Breast epithelium (tissue), 4 donors: ENCODE data around the gene WDR86. TPM values are rescaled to one million over a fixed set of nuclear protein-coding genes. Genes with fewer than 3 reads are reported as not detected.
A peak's percentile ranks its signal among the peaks of the same experiment; 100 is the strongest.

ENCODE experiments used
- DNase-seq, 2 donors: peaks; one replicate each; pipeline ENCODE4 v3.0.0-alpha.2; 2019; ENCODE audit warnings: low spot score in 2 of 2
- H3K27ac ChIP-seq, 2 donors: fragments of 200-600 bp; sonication (generic) in 1 of 2; one replicate each; pipeline ENCODE4 v1.5.1; 2016 to 2019; ENCODE audit warnings: mild to moderate bottlenecking in 1 of 2
- H3K27me3 ChIP-seq, 2 donors: fragments of 200-600 bp; sonication (generic) in 1 of 2; one replicate each; pipeline versions ENCODE4 v1.5.1 to v1.6.0; 2017 to 2019; ENCODE audit warnings: control low read depth in 1 of 2, mild to moderate bottlenecking in 1 of 2
- H3K36me3 ChIP-seq: fragments of 200-600 bp; one replicate; pipeline ENCODE4 v1.5.1; 2019
- H3K4me1 ChIP-seq, 2 donors: fragments of 200-600 bp; sonication (generic); one replicate each; pipeline ENCODE4 v1.5.1; 2016 to 2019; ENCODE audit warnings: control low read depth in 1 of 2
- H3K4me3 ChIP-seq, 3 donors: fragments of 200-600 bp; sonication (generic); 1 replicate in 2 of 3; 2 replicates in 1 of 3; pipeline ENCODE4 v1.5.1; 2016 to 2019; ENCODE audit warnings: mild to moderate bottlenecking in 3 of 3, moderate library complexity in 2 of 3
- H3K9me3 ChIP-seq, 2 donors: fragments of 200-600 bp; sonication (generic) in 1 of 2; one replicate each; pipeline ENCODE4 v1.5.1; 2016 to 2019; ENCODE audit warnings: control low read depth in 1 of 2
- POLR2A ChIP-seq: fragments of 450-650 bp; IDR thresholded peaks from one replicate; pipeline ENCODE4 v1.6.1; 2016; ENCODE audit warnings: antibody characterized with exemption, mild to moderate bottlenecking, moderate library complexity
- POLR2AphosphoS5 ChIP-seq, 3 donors: sonication (generic); formaldehyde crosslinking; IDR thresholded peaks; one replicate each; pipeline ENCODE4 v1.6.1; 2017; ENCODE audit warnings: antibody characterized with exemption in 3 of 3
- intact Hi-C: fragments of 100-400 bp; cut with DNase I; formaldehyde crosslinking; loops from one replicate; pipeline ENCODE4 v1.15.1; 2023; ENCODE audit warnings: low total_unique reads
- total RNA-seq, 3 donors: library from RNA; depleted of rRNA; stranded (reverse); fragments of >200 nt; gene quantifications; one replicate each; pipeline ENCODE4 v1.1.0, GENCODE V29; 2016
- TF ChIP-seq, protein P1 (sequence below), 3 donors: fragments of 450-650 bp; IDR thresholded peaks; one replicate each; pipeline ENCODE4 v1.5.1; 2016 to 2017; ENCODE audit warnings: antibody characterized with exemption in 3 of 3, mild to moderate bottlenecking in 3 of 3, moderate library complexity in 3 of 3

The WDR86 gene, protein sequence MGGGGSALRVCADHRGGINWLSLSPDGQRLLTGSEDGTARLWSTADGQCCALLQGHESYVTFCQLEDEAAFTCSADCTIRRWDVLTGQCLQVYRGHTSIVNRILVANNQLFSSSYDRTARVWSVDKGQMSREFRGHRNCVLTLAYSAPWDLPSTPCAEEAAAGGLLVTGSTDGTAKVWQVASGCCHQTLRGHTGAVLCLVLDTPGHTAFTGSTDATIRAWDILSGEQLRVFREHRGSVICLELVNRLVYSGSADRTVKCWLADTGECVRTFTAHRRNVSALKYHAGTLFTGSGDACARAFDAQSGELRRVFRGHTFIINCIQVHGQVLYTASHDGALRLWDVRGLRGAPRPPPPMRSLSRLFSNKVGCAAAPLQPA
- total RNA-seq, result 10 to 100 TPM; 15.5 to 61.5 (median 57.0) TPM

DNA sequence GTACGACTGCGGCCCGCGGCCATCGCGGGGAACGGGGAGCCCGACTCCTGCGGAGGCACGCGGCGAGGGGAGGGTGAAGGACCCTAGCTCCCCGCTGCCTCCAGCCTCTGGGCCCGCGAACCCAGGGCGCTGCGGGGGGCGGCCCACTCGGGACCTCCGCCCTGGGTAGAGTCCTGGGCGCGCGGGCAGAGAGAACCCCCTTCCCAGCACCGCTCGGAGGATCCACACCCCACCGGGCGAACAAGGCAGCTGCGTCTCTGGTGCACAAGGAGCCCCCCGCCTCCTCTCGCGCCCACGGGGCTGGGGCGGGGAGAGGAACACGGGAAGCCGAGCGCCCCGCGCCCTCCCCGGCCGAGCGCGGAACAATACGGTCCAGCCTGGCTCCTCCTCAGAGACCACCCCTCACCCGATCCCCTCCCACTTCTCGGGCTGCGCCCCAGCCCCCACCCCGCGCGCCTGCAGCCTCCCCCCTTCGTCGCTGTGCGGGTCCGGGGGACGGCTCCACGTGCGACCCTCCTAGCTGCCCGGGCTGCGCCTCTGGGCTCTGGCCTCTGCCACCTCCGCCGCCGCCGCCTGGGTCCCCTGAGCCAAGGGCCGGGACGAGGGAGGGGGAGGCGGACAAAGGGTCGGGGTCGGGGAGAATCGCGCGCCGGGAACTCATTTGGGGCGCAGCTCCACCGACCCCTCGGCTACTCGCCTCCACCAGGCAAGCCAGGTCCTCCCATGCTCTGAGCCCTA, at the start of gene WDR86:
WDR86 (minus strand) TSS at position 372 of the 738 bp plus-strand sequence. CDS start 449 bp downstream, outside the sequence.
- Histone ChIP-seq H3K36me3 (no peaks in the 10 kb centered on the region), H3K9me3 (no peaks in the 10 kb centered on the region), H3K4me3 (peak within 1 kb of the TSS; percentile 59 to 95 (median 77)), H3K27ac (peak within 1 kb of the TSS; percentile 91 to 92), H3K4me1 (peaks cover 4 to 7% of the 10 kb centered on the region in 2 donors), H3K27me3 (peaks cover 0 to 17% of the 10 kb centered on the region in 2 donors)
- no peak for DNase-seq
- intact Hi-C loops, result no loop called here
- TF ChIP-seq, protein P1, sequence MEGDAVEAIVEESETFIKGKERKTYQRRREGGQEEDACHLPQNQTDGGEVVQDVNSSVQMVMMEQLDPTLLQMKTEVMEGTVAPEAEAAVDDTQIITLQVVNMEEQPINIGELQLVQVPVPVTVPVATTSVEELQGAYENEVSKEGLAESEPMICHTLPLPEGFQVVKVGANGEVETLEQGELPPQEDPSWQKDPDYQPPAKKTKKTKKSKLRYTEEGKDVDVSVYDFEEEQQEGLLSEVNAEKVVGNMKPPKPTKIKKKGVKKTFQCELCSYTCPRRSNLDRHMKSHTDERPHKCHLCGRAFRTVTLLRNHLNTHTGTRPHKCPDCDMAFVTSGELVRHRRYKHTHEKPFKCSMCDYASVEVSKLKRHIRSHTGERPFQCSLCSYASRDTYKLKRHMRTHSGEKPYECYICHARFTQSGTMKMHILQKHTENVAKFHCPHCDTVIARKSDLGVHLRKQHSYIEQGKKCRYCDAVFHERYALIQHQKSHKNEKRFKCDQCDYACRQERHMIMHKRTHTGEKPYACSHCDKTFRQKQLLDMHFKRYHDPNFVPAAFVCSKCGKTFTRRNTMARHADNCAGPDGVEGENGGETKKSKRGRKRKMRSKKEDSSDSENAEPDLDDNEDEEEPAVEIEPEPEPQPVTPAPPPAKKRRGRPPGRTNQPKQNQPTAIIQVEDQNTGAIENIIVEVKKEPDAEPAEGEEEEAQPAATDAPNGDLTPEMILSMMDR (IDR thresholded peaks at IDR 0.05), result no peak
- TF ChIP-seq POLR2AphosphoS5 (IDR thresholded peaks at IDR 0.05) (no peak), POLR2A (no peak)

DNA sequence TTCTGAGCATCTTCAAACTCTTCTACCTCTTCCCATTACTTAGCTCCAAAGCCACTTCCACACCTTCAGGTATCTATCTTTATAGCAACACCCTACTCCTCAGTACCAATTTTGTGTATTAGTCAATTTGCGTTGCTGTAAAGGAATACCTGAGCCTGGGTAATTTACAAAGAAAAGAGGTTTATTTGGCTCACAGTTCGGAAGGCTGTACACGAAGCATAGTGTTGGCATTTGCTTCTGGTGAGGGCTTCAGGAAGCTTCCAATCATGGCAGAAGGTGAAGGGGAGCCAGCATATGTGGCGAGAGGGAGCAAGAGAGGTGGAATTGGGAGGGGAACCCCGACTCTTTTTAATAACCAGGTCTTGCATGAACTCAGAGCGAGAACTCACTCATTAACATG, 47.7 kb upstream of the WDR86 start:
- Histone ChIP-seq H3K27ac (no peak overlapping the region), H3K27me3 (no peaks in the 10 kb centered on the region), H3K4me1 (peaks cover 0 to 9% of the 10 kb centered on the region in 2 donors), H3K4me3 (no peak overlapping the region), H3K9me3 (peaks cover 0 to 5% of the 10 kb centered on the region in 2 donors), H3K36me3 (no peaks in the 10 kb centered on the region)
- intact Hi-C loops, result loop anchor here (5.0 kb wide), 1 partner anchor 85 kb away; no protein-coding TSS in a partner anchor
- no peak for TF ChIP-seq POLR2A
- TF ChIP-seq POLR2AphosphoS5 (IDR thresholded peaks at IDR 0.05), result no peak
- TF ChIP-seq, protein P1 (IDR thresholded peaks at IDR 0.05), result no peak
- no peak for DNase-seq

DNA sequence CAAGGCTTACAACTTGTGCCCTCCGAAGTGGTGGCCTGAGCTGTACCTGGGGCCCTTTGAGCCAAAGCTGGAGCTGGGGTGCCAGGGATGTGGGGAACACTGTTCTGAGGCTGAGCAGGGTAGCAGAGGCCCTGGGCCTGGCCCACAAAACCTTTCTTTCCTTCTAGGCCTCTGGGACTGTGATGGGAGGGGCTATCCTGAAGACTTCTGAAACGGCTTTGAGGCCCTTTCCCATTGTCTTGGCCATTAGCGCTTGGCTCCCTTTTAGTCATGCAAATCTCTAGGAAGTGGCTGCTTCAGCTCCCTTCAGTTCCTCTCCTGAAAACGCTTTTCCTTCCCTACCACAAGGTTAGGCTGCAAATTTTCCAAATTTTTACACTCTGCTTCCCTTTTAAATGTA, 46.9 kb upstream of the WDR86 start:
- Histone ChIP-seq H3K4me1 (peaks cover 0 to 9% of the 10 kb centered on the region in 2 donors), H3K9me3 (no peaks in the 10 kb centered on the region), H3K4me3 (no peak overlapping the region), H3K27ac (no peak overlapping the region), H3K27me3 (no peaks in the 10 kb centered on the region), H3K36me3 (no peaks in the 10 kb centered on the region)
- intact Hi-C loops, result loop anchor here (5.0 kb wide), 1 partner anchor 84 kb away; no protein-coding TSS in a partner anchor
- TF ChIP-seq, protein P1 (IDR thresholded peaks at IDR 0.05), result no peak
- TF ChIP-seq POLR2AphosphoS5 (IDR thresholded peaks at IDR 0.05) (no peak), POLR2A (no peak)
- DNase-seq, result no peak

DNA sequence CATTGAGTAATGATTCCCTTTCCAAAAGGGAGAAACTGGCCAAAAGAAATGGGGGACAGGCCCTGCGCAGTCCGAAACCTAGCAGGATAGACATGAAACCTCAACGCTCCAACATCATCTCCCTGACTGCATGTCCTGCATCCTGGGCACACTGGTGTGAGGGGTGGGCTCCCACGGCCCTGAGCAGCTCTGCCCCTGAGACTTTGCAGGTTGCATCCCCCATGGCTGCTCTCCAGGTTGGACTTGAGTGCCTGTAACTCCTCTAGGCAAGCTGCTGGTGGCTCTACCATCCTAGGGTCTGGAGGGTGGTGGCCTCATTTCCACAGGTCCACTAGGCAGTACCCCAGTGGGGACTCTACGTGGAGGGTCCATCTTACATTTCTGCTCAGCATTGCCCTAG, 46.4 kb upstream of the WDR86 start:
- Histone ChIP-seq H3K27me3 (no peaks in the 10 kb centered on the region), H3K36me3 (no peaks in the 10 kb centered on the region), H3K4me1 (peaks cover 0 to 9% of the 10 kb centered on the region in 2 donors), H3K9me3 (no peaks in the 10 kb centered on the region), H3K27ac (no peak overlapping the region), H3K4me3 (no peak overlapping the region)
- TF ChIP-seq POLR2AphosphoS5 (IDR thresholded peaks at IDR 0.05) (no peak), POLR2A (no peak)
- TF ChIP-seq, protein P1 (IDR thresholded peaks at IDR 0.05), result no peak
- intact Hi-C loops, result loop anchor here (5.0 kb wide), 1 partner anchor 84 kb away; no protein-coding TSS in a partner anchor
- no peak for DNase-seq
